Measurements from ENCODE around the gene PTPRM.

The PTPRM gene

GRCh38 chr18:7567474-7568425 is 634 bp downstream of the PTPRM start:
- no peak for DNase-seq (ENCODE audit: low read depth)

GRCh38 chr18:7568426-7568825 is 1.3 kb downstream of the PTPRM start:
- no peak for DNase-seq (ENCODE audit: low read depth)

DNA sequence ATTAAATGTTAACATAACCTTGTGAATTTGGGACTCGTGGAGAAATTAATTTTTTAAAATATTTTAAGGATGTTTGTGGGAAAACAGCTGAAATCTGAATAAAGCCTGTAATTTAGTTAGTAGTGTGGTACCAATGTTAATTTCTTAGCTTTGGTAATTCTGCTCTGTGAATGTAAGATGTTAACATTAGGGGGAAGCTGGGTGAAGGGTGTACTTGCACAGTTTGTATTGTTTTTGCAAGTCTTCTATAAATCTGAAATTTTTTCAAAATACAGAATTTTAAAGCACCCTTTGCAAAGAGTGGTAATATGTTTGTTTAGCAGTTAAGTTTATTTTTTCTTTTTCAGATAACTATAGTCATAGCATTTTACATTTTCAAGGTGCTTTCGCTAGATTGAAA is 4.5 kb downstream of the PTPRM start:
- no peak for DNase-seq (ENCODE audit: low read depth)

DNA sequence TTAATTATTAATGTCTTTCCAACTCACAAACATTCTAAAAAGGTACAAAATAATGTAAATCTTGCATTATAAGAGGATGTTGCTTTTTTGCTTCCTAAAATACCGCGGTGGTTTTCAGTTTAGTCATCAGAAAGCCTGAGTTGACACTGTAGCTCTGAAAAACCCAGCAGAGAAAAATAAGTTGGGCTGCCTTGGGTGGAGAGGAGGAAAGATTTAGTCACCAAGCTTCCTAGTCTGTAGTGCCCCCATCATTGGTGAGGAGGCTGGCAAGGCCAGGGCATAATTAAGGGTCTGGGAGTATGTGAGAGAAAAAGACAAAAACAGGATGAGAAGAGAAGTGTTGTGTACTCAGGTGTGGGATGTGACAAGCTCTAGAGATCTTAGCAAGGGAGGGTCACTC is 5.7 kb downstream of the PTPRM start:
- no peak for DNase-seq (ENCODE audit: low read depth)

DNA sequence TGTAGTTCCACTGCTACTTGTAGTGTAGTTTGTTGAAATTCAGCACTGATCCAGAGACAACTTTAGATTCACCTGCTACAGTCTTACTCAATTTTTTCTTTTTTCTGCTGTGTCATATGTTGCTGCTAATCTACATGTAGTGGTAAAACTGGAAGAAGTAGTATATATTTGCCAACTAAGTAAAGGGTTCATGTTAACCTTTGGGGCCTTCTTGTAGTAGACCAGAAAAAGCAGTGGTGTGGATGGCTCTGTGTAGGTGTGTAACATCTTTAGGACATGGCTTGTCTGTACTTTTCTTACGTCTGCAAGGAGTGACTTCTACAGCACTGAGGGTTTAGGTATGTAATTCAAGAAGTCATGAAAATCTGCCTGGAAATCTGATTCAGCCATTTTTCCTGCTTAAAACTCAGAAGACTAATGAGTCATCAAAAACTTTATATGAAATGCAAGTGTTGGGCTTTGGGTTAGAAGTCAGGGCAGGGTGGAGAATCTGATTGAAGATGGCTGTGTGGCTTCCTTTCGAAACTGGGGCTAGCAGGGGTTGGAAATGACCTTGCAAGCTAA is 8.4 kb downstream of the PTPRM start:
- no peak for DNase-seq (ENCODE audit: low read depth)

DNA sequence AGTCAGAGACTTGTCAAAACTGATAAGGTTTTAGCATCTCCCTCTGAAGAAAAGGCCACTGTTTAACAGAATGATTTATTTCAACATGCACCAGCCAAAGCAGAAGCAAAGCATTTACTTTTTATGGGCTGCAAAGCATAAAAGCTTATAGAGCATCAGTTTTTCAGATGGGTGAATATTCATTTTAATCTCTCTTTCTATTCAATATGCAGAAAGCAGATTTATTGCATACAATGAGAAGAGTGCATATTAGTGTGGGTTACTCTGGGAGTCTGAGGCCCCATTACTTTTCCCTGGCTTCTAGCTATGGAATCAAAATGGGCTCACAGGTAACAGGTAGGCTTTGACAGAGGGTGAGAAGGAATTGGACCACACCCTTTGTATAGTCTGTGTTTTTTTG is 9.0 kb downstream of the PTPRM start:
- no peak for DNase-seq (ENCODE audit: low read depth)

- no peak for DNase-seq (ENCODE audit: low read depth)
These were observed 9.6 kb downstream of the PTPRM start for GRCh38 chr18:7576685-7577084.

GRCh38 chr18:7577706-7578105 is 10.6 kb downstream of the PTPRM start:
- no peak for DNase-seq (ENCODE audit: low read depth)

DNA sequence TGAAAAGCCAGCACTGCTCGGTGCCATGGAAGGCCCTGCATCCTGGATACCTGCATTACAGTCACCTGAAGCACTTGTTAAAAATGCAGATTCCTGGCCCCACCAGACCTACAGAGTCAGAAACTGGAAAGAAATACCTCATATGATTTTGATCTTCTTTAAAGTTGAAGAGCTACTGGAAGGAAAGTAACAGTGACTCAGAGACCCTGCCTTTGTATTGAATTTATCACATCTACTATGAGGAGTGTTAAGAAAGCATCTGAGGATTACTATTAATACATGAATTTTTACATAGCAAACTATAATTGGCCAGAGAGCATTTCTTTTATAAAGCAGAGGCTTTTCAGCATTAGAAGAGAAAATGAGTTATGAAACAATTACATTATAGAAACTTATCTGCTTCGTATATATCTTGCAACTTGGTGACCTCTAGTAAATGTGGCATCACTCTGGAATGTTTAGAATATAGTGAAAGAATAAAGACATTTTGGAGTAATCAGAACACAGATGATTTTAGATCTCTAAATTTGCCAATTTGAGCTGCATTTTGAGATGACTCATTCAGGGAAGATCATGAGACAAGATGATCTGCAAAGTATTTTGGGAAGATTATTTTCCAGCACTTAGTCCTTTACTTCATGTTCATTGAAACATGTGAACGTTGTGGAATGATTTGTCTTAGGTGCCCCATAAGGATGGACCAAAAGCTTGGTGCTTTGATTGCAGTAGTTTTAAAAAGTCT is 12.2 kb downstream of the PTPRM start:
- no peak for DNase-seq (ENCODE audit: low read depth)

DNA sequence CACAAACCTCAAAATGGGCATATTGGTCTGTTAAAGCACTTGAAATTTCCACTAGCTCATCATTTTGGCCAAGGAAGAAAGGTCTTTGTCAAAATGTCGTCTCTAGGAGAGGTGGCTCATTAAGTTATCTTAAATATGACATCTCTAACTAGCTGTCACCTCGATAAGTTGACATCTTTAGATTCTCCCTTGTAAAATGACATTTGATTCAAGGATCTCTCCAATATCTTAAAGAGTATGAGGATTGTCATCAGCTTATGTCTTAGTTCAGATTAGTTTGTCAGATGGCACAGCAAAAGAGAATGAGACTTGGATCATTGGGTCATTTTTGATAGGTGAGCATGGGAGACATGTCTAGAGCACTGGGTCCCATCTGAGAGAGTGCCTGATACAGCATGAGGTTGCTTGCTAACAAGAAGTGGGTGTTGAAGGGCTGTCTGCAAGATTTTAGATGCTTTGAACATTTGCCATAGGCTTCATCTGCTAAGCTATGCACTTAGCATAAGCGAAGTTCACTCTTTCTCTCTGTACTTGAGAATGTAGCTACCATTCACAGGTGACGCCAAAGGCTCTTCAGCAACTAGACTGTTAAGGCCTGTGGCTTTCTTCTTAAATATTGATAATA is 12.9 kb downstream of the PTPRM start:
- no peak for DNase-seq (ENCODE audit: low read depth)

GRCh38 chr18:7584646-7585275 is 17.6 kb downstream of the PTPRM start:
- DNase-seq (ENCODE audit: low read depth), result no peak

DNA sequence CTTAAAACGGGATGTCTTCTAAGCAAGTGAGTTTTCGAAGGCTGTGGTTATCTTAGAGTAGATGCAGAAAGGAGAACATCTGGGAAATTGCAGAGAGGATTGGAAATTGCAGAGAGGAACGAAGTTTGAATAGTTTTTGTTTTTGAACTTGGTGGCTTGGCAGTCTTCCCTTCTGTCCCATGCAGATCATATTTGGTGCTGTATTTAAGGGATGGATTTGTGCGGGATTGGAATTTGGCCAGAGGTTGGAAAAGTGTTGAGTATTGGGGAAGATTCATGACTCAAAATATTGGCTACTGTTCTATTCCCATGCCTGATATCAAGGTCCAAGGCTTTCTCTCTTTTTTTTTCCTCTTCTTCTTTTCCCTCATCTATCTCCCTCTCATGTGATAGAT is 18.2 kb downstream of the PTPRM start:
- no peak for DNase-seq (ENCODE audit: low read depth)

DNA sequence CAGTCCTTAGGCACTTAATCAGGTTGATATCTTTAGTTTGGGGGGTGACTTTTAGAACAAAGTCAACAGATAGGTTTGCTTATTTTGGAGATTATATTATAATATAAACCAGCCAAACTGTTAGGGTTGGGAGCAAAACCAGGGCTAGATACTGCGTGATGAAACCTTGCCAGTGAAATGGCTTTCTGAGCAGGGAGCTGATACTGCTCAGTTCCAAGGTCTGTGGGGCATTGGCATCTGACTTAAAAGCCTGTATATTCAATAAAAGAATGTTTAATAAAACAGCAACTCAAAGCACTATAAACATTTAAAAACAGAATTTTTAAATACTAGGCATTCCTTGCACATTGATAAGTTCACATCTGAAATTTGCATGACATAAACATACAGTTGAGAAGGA is 19.3 kb downstream of the PTPRM start:
- no peak for DNase-seq (ENCODE audit: low read depth)

DNA sequence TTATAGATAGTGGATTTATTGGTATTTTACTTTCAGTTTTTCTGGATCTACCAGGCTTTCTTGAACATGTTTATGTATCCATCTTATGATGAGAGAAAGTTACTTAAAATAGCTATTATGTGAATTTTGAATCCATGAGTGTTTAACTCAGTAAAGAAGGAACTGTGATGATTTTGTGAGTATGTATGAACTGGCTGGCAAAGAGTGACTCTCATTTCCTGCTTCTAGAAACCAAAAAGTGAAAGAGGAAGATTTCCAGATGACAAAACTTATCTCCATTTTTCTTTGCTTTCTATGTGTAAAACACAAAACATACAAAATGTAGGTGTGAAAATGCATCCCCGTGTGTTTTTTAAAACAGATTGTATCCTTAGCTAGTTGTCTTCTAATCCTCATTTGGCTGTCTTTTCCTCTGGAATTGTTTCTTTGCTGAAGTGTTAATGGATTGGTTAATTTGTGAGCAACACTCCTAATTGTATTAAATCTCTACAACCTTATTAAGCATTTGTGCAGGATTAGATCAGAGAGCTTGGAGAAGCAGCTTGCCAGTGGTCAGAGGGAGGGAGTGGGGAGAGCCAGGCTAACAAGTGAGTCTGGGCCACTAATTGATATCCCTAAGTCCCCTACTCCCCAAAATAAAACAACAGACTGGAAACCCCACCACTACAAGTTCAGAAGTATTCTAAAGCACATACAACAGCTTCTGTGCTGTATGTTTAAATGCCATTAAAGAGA is 23.9 kb downstream of the PTPRM start:
- DNase-seq (ENCODE audit: low read depth), result no peak

- no peak for DNase-seq (ENCODE audit: low read depth)
These were observed 25.4 kb downstream of the PTPRM start for GRCh38 chr18:7592305-7593071.

DNA sequence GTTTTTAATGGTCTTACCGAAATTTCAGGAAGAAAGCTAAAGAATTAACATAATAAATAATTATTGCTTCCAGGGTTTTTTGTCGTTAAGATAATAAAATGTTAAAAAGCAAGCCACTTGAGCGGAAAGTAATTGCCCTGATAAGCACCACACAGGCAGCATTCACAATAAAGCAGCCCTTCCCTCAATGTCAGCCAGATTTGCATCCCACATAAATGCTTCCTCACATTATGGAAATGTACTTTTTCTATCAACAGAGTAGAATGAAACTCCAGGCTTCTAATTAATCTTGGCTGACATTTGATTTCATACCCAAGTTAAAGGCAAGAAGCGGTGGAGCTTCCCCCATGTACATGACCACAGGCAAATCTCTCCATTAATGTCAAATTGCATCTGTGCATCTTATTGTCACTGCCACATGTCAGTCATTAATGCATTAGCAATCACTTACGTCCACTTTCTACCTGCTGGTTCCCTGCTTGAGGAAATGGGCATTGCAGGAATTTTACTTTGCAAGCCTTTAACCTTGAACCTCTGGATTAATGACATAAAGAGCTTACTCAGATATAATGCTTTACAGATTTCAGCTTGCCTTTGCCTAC is 26.2 kb downstream of the PTPRM start:
- DNase-seq (ENCODE audit: low read depth), result no peak

GRCh38 chr18:7596147-7596546 is 29.0 kb downstream of the PTPRM start:
- DNase-seq (ENCODE audit: low read depth), result no peak

DNA sequence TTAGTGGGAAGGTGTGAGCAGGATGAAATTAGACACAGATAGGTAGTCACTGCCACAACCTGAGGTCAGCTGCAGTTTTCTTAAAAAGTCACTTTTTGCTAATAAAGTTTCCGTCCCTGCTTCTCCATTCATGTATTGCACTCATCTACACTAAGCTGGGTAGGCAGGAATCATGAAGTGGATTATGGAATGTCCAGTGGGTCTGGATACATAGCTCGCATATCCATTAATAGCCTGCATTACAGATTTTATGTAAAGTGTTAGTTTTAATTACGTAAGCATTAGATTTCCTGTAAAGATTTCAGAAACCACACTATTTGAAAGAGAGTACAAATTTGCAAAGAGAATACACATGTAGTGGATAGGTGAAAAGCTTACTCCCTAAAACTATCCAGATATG is 30.4 kb downstream of the PTPRM start:
- DNase-seq (ENCODE audit: low read depth), result no peak

- DNase-seq (ENCODE audit: low read depth), result no peak
These were observed 31.3 kb downstream of the PTPRM start for GRCh38 chr18:7598167-7599047.

Data from activated T-cell treated with anti-CD3 and anti-CD28 coated beads for 48 hours (primary cell).